Retinal pigment epithelial cell (primary cell): ENCODE measurements around the gene KYAT1.

Source experiments
- DNase-seq: peaks from one replicate; pipeline ENCODE4 v3.0.0-alpha.2; 2010; ENCODE audit warnings: low read depth
- H3K4me3 ChIP-seq: 2 replicates; pipeline ENCODE4 v1.5.1; 2011; ENCODE audit warnings: mild to moderate bottlenecking, low read length, control low read depth, moderate library complexity
- TF ChIP-seq, protein P1 (sequence below): conservative IDR thresholded peaks from 2 replicates; pipeline ENCODE4 v1.5.1; 2011; ENCODE audit warnings: low read depth, low read length, control low read depth, inconsistent platforms

Gene KYAT1

GRCh38 chr9:128901379-128901778, 19.6 kb upstream of the KYAT1 start:
- no peak for DNase-seq
- no peak overlapping the region for H3K4me3 ChIP-seq
- TF ChIP-seq, protein P1, sequence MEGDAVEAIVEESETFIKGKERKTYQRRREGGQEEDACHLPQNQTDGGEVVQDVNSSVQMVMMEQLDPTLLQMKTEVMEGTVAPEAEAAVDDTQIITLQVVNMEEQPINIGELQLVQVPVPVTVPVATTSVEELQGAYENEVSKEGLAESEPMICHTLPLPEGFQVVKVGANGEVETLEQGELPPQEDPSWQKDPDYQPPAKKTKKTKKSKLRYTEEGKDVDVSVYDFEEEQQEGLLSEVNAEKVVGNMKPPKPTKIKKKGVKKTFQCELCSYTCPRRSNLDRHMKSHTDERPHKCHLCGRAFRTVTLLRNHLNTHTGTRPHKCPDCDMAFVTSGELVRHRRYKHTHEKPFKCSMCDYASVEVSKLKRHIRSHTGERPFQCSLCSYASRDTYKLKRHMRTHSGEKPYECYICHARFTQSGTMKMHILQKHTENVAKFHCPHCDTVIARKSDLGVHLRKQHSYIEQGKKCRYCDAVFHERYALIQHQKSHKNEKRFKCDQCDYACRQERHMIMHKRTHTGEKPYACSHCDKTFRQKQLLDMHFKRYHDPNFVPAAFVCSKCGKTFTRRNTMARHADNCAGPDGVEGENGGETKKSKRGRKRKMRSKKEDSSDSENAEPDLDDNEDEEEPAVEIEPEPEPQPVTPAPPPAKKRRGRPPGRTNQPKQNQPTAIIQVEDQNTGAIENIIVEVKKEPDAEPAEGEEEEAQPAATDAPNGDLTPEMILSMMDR: no peak

- H3K4me3 ChIP-seq: no peak overlapping the region
- TF ChIP-seq, protein P1: no peak
- no peak for DNase-seq
Observed at GRCh38 chr9:128899566-128900322, 18.0 kb upstream of the KYAT1 start.

- DNase-seq: no peak
Observed at GRCh38 chr9:128898845-128899565, 17.3 kb upstream of the KYAT1 start.

DNA sequence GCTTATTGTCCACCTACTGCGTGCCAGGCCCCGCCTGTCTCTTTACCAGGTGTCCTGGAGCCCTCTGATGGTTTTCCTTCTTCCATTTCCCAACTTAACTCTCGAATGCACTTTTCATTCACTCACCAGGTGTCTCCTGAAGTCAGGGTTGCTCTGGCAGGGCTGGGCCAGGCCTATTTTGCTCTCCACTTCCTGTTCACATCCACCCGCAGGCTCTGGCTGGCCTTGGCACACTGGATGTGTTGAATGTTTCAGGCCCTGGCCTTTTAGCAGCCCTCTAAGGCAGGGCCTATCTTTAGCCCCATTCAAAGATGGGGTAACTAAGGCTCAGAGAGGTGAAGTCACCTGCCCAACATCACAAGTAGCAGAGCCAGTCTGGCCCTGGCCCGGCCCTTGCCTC, 16.6 kb upstream of the KYAT1 start:
- no peak for DNase-seq
- TF ChIP-seq, protein P1: no peak
- H3K4me3 ChIP-seq: no peak overlapping the region

More at GRCh38 chr9:128898845-128899565, 17.3 kb upstream of the KYAT1 start:
- TF ChIP-seq, protein P1: no peak
- H3K4me3 ChIP-seq: no peak overlapping the region

GRCh38 chr9:128895556-128895955, 13.8 kb upstream of the KYAT1 start:
- H3K4me3 ChIP-seq: no peak overlapping the region
- TF ChIP-seq, protein P1: no peak
- DNase-seq: no peak

GRCh38 chr9:128894764-128895163, 13.0 kb upstream of the KYAT1 start:
- TF ChIP-seq, protein P1: no peak
- no peak for DNase-seq
- no peak overlapping the region for H3K4me3 ChIP-seq

GRCh38 chr9:128893354-128893753, 11.6 kb upstream of the KYAT1 start:
- TF ChIP-seq, protein P1: no peak
- no peak overlapping the region for H3K4me3 ChIP-seq
- no peak for DNase-seq
